ENCODE results near the gene ZEB2.

DNA sequence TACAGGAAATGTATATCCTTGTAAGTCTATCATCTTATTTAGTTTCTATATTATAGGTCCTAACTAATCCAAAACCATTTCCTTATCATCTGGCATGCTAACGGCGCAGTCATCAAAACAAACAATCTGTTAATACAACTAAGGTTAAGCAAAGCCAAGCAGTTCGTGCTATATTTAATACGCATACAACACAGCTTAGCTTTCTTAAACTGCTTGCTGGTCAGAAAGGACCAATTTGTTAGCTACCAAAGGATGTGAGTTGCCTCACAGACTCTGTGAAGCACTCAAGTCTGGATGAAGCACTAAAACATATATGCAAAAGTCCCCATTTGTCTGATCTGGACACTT, 67.0 kb downstream of the ZEB2 start:
- TF ChIP-seq POLR2A (IDR thresholded peaks at IDR 0.05) (no peak), POLR2AphosphoS5 (IDR thresholded peaks at IDR 0.05) (no peak)

Measured in breast epithelium (tissue), 3 donors.